Central memory CD4-positive, alpha-beta T cell (primary cell): ENCODE results near the gene FTSJ3.
"Not testable (repeated sequence)": the region's sequence is repeated elsewhere in the genome, so short reads cannot be mapped to it uniquely, and the experiment has no call there.

Experiments used
- DNase-seq: peaks from one replicate; pipeline ENCODE4 v3.0.0; 2022
- total RNA-seq, 3 experiments: gene quantifications; one replicate each; lab custom pipeline; 2026; lab: John Stamatoyannopoulos, UW

The FTSJ3 gene
- total RNA-seq = 67.7 to 228 (median 69.3) reads per million in 3 experiments

- peak; percentile 96 for DNase-seq
Observed at GRCh38 chr17:63827002-63827800, at the start of gene FTSJ3, which contains the start of gene PSMC5. FTSJ3 (minus strand) TSS chr17:63827663; CDS start chr17:63826902, 761 bp downstream. PSMC5 (plus strand) TSS chr17:63827431; CDS start chr17:63827491, 60 bp downstream.

GRCh38 chr17:63874693-63875092 is 47.2 kb upstream of the FTSJ3 start:
- not testable (repeated sequence) for DNase-seq

- not testable (repeated sequence) for DNase-seq
Observed at GRCh38 chr17:63874061-63874626, 46.7 kb upstream of the FTSJ3 start.

- DNase-seq = not testable (repeated sequence)
Observed at GRCh38 chr17:63873577-63873976, 46.1 kb upstream of the FTSJ3 start, which contains the start of gene CSH2. CSH2 (minus strand) TSS chr17:63873677; CDS start chr17:63873614, 63 bp downstream.

- DNase-seq = not testable (repeated sequence)
Observed at GRCh38 chr17:63871646-63872365, 44.3 kb upstream of the FTSJ3 start.

GRCh38 chr17:63870292-63870665 is 42.8 kb upstream of the FTSJ3 start:
- not testable (repeated sequence) for DNase-seq

GRCh38 chr17:63869491-63870291 is 42.2 kb upstream of the FTSJ3 start:
- not testable (repeated sequence) for DNase-seq

- DNase-seq = not testable (repeated sequence)
Observed at GRCh38 chr17:63866625-63867024, 39.2 kb upstream of the FTSJ3 start.

GRCh38 chr17:63859257-63859656 is 31.8 kb upstream of the FTSJ3 start:
- no peak for DNase-seq

GRCh38 chr17:63856425-63856824 is 29.0 kb upstream of the FTSJ3 start:
- not testable (repeated sequence) for DNase-seq

- DNase-seq = no peak
Observed at GRCh38 chr17:63855185-63855584, 27.7 kb upstream of the FTSJ3 start.

GRCh38 chr17:63854709-63855108 is 27.2 kb upstream of the FTSJ3 start:
- no peak for DNase-seq

- no peak for DNase-seq
Observed at GRCh38 chr17:63853260-63853659, 25.8 kb upstream of the FTSJ3 start.

- DNase-seq = no peak
Observed at GRCh38 chr17:63850401-63850800, 22.9 kb upstream of the FTSJ3 start.

- peak; percentile 90 for DNase-seq
Observed at GRCh38 chr17:63848834-63849689, 21.6 kb upstream of the FTSJ3 start.

- DNase-seq = no peak
Observed at GRCh38 chr17:63847525-63848249, 20.2 kb upstream of the FTSJ3 start.

GRCh38 chr17:63845509-63845908 is 18.0 kb upstream of the FTSJ3 start:
- no peak for DNase-seq

GRCh38 chr17:63843910-63844677 is 16.6 kb upstream of the FTSJ3 start:
- DNase-seq = no peak

GRCh38 chr17:63843387-63843888 is 16.0 kb upstream of the FTSJ3 start:
- DNase-seq = not testable (repeated sequence)
